GM18907 (cell line): ENCODE measurements around the gene DGKG.

Experiments used
- ATAC-seq: cut with Tn5 transposase; IDR thresholded peaks from one replicate; pipeline ENCODE4 v1.9.1; 2021; ENCODE audit warnings: mild to moderate bottlenecking, moderate library complexity; ENCODE audit not compliant: unreplicated experiment

The DGKG gene

DNA sequence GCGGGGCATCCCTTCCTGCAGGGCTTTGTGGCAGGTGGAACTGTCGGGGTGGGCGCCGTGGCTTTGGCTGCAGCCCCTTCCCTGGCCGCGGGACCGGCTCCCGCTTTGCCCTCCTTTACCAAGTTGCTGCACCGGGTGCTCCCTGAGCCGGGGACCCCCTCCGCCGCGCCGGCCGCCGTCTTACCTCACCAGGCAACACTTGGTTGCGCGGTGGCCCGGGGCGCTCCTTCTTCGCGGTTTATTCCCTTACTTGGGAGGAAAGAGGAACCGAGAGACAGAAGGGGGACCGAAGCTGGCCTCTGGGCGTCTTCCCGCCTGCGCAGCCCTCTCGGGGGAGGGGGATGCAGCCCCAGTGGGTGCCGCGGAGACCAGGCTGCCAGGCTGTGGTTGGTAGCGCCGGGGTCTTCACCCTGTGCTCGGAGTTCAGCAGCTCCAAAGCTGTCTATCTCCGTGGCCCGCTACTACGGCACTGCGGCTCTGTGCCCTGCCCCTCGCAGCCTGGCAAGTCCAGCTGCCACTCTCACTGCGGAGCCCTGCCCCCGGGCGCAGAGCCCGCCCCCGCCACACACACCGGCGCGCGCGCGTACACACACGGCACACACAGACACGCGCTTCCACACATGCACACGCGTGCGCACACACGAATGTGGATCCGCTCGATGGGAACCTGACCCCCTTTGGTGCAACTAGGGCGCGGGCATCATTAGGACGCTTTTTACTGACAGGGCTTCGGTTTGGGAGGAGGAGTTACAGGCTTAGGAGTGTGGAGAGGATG lies at the start of gene DGKG:
DGKG (minus strand) TSS at position 473 of the 775 bp plus-strand sequence. CDS start 41,775 bp downstream, outside the sequence.
- ATAC-seq: peak; percentile 66

DNA sequence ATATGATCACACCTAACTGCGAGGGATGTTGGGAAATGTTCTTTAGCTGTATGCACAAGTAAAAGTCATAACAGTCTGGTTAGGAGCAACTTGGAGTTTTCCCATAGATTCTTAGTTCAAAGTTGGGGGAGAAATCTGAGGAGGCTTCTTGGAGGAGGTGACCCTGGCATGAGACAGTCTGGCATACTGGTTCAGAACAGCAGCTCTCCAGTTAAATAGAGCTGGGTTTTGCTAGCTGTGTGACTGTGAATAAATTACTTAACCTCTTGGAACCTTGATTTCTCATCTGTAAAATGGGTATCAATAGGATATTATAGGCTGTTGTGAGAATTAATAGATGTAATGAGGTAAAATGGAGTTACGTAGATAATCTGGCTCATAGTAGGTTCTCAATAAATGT lies 49.1 kb upstream of the DGKG start:
- no peak for ATAC-seq

DNA sequence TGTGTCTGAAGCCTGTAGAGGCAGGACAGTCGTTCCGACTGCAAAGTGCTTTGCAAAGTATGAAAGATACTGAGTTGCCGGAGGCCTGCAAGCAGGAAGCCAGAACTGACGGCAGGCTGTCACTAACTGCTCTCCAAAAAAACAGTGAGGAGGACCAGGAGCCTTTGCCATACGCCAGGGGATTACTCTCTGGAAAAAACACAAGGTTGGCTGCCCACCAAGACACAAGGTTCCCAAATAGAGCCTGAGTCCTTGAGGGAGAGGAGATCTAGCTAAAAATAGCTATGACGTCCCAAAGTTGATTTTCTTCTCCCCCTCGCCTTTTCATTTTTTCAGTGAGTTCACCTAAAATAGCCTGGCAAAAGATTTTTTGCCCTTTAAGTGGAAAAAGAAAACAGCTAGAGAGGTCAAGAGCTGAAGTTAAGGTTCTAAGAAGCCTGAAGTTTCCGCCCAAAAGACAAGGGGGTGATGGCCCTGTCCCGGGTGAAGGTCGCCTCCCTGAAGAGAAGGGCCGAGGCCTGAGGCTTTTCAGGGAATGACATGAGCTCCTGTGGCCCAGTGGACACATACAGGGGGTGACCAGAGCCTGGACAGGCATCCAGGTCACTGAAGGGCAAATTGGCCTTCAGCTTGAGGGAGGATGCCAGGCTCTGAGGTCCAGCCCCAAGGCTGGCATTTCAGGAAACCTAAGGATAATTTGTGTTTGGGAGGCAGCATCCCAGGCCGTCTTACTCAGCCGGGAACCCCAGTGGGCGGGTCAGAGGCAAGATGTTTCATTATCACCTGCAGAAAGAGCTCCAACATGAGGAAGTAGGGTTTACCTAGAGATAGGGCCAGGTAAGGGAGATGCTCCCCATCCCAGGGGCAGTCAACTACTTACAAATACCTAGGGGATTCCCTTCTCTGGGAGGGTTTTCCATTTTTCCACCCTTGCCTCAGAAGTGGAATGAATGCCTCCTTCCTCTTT lies 44.9 kb upstream of the DGKG start:
- ATAC-seq: no peak

DNA sequence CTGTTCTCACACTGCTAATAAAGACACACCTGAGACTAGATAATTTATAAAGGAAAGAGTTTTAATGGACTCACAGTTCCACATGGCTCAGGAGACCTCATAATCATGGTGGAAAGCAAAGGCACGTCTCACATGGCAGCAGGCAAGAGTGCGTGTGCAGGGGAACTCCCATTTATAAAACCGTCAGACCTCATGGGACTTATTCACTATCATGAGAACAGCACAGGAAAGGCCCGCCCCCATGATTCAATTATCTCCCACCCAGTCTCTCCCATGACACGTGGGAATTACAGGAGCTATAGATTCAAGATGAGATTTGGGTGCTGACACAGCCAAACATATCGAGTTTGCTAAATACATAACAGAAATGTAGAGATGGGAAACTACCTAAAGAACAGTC lies 39.5 kb upstream of the DGKG start:
- no peak for ATAC-seq

DNA sequence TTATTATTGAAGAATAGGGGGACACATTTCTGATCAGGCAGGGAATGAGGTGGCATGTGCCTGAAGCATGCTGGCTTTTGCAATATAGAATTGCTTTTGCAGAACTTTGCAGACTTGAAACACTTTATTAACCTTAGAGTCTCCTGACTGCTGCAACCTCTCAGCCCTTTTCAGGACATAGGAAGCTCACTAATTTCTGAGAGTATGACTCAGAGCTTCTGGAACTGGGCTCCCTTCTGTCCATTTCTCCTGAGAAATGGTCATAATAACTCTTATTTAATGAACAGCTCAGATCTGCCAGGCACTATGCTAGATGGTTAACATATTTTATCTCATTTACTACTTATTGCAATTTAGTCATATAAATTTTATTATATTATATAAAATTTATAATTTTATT lies 38.6 kb upstream of the DGKG start:
- ATAC-seq: no peak

DNA sequence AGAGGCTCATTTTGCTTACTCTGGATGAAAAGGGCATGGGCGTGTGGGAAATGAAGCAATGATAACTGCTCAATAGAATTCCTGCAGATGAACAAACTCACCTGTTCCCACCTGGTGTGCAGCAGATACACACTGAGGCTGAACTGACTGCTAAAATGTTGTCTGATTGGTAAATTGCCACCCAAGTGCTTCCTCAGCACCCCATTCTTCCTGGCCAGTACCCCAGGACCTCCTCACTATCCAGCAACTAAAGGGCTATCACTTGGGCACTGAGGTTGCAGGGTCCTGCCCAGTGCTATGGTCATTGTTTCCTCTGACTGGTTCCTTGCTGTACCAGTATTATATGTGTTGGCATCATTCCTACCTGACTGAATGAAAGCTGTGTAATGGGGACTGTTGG lies 38.0 kb upstream of the DGKG start:
- no peak for ATAC-seq

DNA sequence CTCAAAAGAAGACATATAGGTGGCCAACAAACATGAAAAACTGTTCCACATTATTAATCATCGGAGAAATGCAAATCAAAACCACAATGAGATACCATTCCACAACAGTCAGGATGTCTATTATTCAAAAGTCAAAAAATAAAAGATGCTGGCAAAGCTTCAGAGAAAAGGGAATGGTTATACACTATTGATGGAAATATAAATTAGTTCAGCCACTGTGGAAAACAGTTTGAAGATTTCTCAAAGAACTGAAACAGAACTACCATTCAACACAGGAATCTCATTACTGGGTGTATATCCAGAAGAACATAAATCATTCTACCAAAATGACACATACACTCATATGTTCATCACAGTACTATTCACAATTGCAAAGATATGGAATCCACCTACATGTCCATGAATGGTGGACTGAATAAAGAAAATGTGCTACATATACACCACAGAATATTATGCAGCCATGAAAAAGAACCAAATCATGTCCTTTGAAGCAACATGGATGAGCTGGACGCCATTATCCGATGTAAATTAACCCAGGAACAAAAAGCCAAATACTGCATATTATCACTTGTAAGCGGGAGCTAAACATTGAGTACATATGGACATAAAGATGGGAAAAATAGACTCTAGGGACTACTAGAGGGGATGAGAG lies 32.7 kb upstream of the DGKG start:
- ATAC-seq: no peak

DNA sequence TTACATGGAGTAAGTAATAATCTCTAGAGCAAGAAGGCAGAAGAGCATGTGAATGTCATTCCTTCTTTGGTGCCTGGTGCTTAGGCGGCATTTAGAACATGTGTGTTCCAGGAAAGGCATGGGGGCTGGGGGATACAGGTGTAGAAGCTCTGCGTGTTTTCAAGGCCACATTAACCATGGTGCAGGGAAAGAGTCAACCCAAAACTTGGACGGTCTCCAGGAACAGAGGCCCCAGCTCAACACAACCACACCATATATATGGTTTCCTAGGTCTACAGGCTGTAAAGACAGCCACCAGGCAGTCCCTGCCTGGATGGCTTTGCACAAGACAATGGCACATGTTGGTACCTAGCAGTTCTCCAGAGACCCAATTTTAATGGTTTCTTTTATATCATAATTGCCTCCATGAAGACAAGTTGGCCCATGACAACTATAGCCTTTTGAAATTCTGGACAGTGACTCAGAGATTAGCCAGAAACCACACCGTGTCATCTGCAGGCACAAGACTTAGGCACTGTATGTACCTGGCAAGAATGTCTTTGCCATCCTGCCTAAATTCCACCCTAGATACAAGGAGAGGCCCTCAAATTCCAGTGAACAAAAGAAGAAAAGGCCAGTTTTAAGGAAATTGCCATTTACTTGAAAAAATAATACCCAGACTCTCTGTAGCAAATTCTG lies 25.0 kb upstream of the DGKG start:
- ATAC-seq: no peak

DNA sequence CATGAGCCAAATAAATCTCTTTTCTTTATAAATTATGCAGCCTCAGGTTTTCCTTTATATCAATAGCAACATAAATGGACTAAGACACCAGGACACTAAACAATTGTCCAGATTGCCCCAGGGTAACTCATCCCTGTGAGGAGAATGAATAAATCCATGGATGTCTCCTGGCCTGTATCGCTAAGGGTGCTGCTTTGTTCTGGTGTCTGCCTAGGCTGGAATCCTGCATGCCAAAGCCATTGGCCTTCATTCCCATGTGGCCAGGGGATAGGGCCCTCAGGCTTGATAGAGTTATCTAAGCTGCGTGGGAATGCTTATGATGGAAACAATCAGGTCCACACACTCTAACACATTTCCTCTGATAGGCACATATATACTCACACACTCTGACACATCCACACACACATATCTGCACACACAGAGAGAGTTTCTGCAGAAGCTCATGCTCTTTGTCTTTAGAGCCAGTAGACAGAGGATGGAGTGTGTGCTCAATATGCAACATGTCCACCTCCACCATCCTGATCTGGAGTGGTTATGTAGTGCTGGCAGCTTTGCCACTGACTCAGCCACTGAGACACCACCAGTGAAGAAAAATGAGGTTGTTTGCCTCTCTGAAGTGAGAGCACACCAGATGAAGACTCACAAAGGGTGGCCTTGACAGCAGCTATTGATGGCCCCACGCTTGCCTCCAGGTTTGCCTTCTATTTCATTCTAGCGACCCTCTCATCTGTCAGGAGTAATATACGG lies 24.0 kb upstream of the DGKG start:
- ATAC-seq: no peak

DNA sequence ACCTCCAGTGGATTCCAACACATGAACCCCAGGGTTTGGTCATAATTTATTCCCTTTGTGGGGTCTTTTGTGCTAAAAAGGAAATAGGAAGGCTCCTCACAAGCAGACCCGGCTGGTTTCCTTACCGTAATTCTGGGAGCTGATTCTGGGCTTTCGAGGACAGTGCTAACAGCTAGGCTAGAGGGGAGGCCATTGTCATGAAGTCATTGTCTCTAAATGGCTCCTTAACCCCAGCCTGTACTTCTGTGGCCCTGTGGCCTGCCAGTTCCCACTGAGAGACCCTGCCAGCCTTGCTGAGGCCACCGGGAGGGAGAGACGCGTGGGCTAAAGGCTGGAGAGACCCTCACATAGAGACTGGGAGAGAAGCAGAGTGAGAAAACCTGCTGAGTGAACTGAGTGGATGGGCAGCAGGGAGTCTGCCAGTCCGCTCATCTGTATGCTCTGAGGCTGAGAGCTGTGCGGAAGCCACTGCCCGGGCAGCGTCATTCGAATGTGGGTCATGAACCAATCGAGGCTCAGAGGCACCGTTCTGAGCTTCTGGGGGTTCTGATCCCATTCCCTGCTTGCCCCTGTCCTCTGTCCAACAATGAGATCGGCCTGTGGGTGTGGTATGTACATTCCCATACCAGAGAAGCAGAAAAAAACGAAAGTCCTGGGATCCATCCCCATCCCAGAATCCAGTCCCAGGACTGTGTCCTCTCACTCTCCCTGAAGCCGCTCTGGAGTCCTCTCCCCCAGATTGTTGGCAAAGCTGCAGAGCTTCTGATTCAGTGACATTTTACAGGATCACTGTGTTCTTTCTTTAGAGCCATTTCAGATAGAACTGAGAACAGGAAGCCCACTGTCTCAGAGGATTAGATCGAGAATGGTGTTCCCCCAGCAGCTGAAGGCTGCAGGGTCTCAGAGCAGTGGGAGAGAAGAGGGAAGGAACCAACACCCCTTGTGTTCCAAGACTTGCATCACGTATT lies 21.3 kb upstream of the DGKG start:
- no peak for ATAC-seq

DNA sequence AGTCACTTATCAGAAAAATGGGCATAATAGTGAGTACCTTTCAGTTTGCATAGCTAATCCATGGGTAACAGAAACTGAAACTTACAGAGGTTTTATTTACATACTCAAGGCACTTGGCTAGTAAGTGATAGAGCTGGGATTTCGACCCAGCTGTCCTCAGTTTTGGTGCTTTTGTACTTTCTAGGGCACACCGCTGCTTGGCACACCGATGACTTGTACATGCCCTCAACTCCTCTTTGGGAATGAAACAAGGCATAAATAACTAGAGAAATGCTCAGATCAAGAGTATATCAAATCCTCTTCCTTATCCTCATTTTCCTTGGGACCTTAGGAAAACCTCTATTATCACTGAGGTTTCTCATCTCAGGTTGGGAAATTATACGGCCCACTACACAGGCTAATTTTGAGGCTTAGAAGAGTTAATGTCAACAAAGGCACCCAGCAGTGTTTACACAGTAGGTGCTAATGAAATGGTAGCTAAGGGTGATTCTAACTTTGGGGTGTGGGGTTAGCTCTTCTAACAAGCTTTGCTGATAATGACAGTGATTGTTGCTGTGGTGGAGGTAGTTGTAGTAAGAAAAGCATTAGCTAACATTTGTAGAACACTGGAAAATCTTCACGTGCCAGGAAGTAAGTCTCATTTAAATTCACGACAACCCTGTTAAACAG lies 20.3 kb upstream of the DGKG start:
- peak; percentile 69 for ATAC-seq

DNA sequence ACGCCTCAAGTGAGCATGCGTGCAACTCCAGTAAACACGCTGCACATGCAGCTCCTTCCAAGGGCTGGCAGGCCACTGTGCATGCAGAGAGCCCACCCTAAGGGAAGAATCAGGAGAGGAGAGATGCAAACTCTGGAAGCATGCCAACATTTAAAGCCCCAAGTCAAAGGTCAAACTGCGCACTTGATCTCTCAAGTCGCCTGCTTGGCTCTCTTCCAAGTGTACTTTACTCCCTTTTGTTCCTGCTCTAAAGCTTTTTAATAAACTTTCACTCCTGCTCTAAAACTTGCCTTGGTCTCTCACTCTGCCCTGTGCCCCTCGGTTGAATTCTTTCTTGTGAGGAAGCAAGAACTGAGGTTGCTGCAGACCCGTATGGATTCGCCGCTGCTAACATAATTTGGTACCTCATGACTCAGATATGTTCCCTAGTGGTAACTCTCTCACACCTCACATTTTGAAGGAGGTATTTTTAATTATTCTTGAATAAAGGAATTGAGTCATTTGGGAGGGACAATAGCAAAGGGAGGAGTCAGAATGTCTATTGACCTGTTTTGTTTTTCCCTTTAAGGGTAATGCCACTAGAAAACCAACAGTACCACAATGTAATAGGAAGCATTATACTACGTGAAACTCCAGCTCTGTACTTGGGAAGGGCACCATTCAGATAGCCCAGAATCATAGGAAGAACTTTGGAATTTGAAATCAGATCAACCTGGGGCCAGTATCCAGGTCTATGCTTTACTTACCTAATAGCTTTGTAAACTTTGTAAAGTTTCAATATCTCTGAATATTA lies 19.6 kb upstream of the DGKG start:
- peak; percentile 9 for ATAC-seq

DNA sequence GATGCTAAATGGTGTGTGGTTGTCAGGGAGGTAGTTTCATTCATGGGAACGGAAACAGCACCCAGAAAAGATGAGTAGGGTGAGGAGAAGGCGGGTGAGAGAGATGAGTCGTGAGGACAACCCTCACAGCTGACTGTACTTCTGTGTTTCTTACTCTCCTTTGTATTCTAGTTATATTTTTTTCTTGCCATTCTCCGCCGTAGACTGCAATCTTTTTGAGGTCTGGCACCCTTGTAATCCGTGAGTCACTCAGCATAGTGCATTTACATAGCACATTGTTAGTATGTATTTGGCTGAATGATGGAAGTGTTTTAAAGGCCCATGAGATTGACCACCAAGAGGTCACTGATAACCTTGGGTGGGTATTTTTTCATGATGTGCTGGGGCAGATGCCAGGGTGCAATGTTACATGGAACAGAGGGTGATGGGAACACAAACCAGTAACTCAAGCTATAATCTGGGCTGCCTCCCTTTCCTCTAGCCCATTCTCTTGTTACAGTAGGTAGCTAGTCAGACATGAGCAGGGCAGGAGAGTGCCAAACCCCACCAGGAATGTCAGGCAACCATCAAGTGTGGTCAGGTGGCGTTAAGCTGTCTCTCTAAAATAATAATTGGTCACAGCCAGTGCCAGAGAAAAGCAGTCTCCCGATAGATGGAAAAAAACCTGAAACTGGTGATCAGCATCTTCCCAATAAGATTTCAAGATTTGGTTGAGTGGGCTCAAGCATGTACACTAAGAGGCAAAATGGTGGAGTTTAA lies 18.8 kb upstream of the DGKG start:
- no peak for ATAC-seq

DNA sequence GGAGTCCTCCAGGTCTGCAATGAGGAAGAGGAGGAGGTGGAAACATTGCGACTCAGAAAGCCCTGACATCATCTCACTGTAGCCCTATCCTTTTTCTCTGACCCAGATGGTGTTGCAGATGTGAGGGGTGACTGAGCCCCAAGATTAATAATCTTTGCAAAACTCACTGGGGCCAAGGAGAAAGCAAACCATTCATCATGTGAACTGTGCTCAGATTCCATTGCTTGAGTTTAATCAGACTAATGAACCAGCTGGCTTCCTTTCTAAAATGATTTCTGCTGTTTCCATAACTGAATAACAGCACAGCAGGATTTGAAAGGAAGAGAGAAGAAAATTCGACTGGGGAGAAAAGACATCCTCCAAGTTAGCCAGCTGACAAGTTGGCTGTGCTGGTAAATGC lies 13.4 kb upstream of the DGKG start:
- no peak for ATAC-seq

DNA sequence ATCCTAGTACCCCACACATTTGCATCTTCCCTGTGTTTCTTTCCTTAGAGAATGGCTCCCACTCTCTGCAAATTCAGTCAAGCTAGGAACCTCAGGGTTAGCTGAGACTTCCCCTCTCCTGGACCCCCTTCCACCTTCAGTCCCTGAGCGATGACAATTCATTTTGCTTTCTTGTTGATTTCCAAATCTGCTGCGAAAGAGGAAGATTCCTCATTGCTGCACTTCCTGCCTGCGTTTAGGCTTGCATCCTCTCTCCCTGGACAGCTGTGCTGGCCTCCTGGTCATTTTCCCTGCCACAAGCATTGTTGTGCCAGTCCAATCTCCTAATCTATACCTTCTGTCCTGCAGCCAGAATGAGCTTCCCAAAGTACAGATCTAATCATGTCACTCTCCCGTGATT lies 12.3 kb upstream of the DGKG start:
- no peak for ATAC-seq

DNA sequence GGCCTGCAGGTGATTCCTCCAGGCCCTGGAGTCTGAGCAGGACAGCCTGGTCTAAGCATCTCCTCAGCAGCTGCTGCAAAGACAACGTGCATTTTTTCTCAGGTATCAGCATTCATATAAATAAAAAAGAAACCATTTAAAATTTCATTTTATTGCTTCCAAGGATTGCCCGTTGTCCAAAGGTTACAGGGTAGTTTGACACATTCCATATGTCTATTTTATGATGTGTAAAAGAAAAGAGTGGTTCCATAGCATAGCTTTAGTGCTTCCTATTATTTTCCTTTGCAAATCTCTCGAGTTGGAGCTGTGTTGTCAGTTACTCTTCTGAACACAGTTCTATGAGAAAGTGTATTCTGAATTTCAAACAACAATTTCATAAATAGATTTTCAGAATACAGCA lies 7.2 kb upstream of the DGKG start:
- ATAC-seq: no peak

DNA sequence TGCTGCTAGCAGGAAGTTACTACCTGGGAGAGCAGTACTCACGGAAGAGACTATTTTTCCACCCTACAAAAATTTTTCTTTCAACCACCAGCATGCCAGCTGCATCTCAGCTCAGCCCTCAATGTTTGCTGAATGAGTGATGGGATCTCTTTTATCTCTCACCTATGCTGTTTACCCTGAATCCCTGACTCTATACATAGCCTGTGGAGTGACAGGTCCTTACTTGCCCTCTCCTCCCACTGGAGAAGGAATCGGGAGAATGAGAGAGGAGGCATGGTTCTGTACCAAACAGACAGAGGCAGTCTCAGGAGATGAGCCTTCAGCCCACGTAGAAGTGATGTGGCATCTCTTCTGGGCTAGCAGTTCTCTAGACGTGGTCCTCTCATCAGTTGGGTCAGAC lies 6.7 kb upstream of the DGKG start:
- ATAC-seq: no peak
